Cardiac fibroblast (primary cell): ENCODE data around the gene STXBP6.

ENCODE experiments used
- DNase-seq, 2 donors: peaks; one replicate each; pipeline versions ENCODE4 v3.0.0 to v3.0.0-alpha.2; 2010; ENCODE audit warnings: low read depth in 2 of 2
- H3K4me3 ChIP-seq, 2 donors: replicated peaks in 1 of 2; 1 replicate in 1 of 2; 2 replicates in 1 of 2; pipeline ENCODE4 v1.5.1; 2011; ENCODE audit warnings: low read depth in 2 of 2, low read length in 2 of 2, mild to moderate bottlenecking in 2 of 2, moderate library complexity in 1 of 2
- CTCF ChIP-seq: IDR thresholded peaks from one replicate; pipeline ENCODE4 v1.5.1; 2011; ENCODE audit warnings: low read depth, mild to moderate bottlenecking, low read length, inconsistent platforms

Gene STXBP6

GRCh38 chr14:24858684-24859083, 191.3 kb downstream of the STXBP6 start:
- no peak overlapping the region for H3K4me3 ChIP-seq
- no peak for TF ChIP-seq CTCF
- no peak for DNase-seq

GRCh38 chr14:24858052-24858451, 191.9 kb downstream of the STXBP6 start:
- no peak overlapping the region for H3K4me3 ChIP-seq
- TF ChIP-seq CTCF, result no peak
- DNase-seq, result no peak

- no peak overlapping the region for H3K4me3 ChIP-seq
- DNase-seq, result no peak
- no peak for TF ChIP-seq CTCF
Measured at GRCh38 chr14:24857277-24857676, 192.7 kb downstream of the STXBP6 start.

- TF ChIP-seq CTCF, result no peak
- DNase-seq, result no peak
- H3K4me3 ChIP-seq, result no peak overlapping the region
Measured at GRCh38 chr14:24853446-24853845, 196.5 kb downstream of the STXBP6 start.

GRCh38 chr14:24852312-24853060, 197.5 kb downstream of the STXBP6 start:
- H3K4me3 ChIP-seq, result no peak overlapping the region
- TF ChIP-seq CTCF, result no peak
- DNase-seq, result no peak

GRCh38 chr14:24851837-24852236, 198.1 kb downstream of the STXBP6 start:
- TF ChIP-seq CTCF, result no peak
- peak; percentile 29 to 48 for DNase-seq
- H3K4me3 ChIP-seq, result no peak overlapping the region

GRCh38 chr14:24851406-24851805, 198.5 kb downstream of the STXBP6 start:
- DNase-seq, result no peak
- no peak overlapping the region for H3K4me3 ChIP-seq
- no peak for TF ChIP-seq CTCF
